ENCODE data around the gene MAX.

Gene MAX

GRCh38 chr14:65102441-65103149 is at the start of gene MAX:
TSS of gene MAX (minus strand) at chr14:65102517. CDS start at chr14:65102339, 178 bp downstream.
- peak; percentile 99 for DNase-seq (ENCODE audit: low read depth)

DNA sequence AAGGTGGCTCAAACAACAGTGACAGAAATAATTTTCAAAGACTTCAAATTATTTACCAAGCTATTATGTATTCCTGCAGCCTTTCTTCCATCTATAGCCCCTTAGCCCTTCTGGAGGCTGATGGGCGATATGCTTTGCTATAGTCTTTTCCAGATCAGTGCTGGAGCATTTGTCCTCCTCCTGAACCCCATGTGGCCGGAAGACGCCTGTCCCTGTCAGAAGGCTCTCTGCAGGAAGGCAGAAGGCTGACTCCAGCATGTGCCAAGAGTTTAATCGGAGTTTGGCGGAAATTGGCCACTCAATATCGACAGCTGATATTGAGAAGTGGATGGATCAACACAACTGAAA is 49.3 kb upstream of the MAX start:
- DNase-seq (ENCODE audit: low read depth) = no peak

DNA sequence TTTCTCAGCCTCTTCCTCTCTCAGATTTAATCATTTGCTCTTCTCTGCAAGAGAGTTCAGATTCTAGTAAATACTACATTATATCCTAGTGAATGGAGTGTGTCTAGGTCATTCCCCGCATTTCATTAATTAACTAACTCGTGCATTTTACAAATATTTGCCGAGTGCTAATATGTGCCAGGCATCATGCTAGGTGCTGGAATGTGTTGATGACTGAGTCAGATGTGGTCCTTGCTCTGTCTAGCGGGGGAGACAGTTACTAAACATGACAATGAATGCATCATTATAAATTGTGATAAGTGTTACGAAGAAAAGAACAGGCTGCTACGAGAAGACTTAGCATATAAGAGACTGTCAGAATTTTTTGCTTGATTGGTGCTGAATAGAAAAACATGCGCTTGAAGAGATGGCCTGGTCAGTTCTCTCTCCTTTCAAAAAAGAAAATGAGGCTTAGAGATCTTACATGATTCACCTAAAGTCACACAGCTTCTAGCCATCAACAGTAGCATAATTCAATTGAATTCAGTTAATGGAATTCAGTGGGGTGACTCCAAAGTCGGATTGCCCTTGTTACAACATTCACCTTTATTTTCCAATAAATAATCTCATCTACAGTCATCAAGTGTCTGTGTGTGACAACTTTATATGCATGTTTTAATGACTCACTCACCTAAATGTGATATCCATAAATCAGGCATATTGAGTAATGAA is 48.7 kb upstream of the MAX start:
- no peak for DNase-seq (ENCODE audit: low read depth)

DNA sequence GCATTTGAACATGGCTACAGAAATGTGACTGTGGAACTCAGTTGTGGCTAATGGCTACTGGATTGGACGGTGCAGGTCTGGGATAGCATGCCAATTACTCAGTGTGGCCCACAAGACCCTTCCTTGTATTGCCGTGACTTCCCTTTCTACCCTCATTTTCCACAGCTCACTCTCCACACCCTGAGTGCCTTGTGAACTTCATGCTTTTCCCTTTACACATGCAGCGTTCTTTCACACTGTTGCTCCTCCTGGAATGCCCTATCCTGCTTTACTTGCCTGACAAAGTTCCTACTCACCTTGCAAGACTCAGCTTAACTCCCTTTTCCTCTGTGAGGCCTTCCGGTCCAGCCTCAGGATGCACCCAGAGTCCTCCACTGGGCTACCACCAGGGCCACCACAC is 46.8 kb upstream of the MAX start:
- DNase-seq (ENCODE audit: low read depth) = no peak

DNA sequence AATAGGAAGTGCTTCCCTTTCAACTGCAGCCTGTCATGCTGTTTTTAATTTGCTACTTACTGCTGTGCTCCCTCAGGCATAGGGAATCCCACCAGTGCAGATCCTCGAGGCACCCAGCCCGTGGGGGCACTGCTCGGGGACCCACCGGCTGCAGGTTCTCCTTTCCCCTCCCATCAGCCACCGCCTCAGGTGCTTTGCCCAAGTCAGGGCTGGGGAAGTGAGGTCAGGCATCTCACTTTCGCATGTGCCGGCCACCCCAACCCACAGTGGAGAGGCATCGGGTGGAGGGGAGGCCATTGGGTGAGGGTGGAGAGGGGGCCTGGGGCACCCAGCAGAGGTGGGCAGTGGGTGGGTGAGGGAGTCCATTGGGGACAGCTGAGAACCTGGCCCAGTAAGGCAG is 41.9 kb upstream of the MAX start:
- DNase-seq (ENCODE audit: low read depth) = no peak

DNA sequence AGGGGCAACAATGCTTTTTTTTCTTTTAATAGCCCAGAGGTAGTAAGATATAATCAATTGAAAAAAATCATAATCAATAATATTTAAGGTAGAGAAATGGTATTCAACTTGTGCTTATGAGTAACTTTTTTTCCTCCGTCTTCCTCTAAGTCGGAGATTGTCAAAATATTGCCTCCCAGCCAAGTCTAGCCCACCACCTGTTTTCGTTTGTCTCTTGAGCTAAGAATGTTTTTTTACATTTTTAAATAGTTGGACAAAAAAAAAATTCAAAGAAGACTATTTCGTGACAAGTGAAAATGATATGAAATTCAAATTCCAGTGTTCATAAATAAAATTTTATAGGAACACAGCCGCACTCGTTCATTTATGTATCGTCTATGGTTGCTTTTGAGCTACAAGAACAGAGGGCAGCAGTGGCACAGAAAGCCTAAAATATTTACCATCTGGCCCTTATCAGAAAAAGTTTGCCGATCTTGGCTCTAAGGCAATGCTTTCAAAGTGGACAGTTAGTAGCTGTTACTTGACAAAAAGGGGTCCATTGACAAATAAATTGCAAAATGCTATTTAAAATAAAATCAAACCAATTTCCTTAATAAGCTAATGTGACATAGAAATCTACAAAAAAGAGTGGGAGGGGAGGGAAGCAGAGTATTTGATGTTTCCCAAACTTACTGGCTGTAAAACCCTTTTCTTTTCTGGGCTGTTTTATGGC is 40.8 kb upstream of the MAX start:
- no peak for DNase-seq (ENCODE audit: low read depth)

DNA sequence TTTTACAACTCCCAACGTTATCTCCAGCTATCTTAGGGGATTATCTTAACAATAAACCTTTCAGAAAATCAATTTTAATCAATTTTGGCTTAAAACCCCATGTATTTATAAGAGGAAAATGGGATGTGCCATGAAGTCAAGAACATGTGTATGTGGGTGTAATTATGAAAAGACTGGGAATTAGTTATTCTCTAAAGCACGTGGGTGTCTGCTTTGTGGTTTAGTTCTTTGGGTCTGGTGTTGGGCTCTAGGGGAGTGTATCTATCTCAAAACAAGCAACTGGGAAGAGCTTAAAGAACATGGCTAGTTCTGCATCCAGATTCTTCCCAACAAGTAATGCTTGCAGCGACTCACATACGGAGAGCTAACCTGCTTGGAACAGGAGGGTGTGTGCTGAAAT is 40.1 kb upstream of the MAX start:
- no peak for DNase-seq (ENCODE audit: low read depth)

DNA sequence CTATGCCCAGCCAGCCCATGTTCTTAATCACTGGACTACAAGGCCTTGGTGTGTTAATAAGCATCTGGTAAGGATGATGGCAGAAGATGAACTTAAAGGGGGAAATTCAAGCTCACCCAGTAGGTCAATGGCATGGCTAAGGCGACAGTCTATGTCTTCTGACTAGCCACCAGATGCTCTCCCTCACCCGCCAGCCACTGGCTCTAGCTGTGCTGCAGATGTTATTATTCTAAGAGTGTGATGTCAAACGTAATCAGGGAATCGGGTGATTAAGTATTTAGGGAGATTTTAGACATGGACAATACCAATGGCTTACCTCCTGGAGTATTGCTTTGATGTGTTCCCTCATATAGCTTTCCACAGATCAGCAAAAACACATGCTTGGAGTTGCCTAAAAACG is 39.2 kb upstream of the MAX start:
- no peak for DNase-seq (ENCODE audit: low read depth)

- no peak for DNase-seq (ENCODE audit: low read depth)
Observed at GRCh38 chr14:65137648-65138307, 35.5 kb upstream of the MAX start.

DNA sequence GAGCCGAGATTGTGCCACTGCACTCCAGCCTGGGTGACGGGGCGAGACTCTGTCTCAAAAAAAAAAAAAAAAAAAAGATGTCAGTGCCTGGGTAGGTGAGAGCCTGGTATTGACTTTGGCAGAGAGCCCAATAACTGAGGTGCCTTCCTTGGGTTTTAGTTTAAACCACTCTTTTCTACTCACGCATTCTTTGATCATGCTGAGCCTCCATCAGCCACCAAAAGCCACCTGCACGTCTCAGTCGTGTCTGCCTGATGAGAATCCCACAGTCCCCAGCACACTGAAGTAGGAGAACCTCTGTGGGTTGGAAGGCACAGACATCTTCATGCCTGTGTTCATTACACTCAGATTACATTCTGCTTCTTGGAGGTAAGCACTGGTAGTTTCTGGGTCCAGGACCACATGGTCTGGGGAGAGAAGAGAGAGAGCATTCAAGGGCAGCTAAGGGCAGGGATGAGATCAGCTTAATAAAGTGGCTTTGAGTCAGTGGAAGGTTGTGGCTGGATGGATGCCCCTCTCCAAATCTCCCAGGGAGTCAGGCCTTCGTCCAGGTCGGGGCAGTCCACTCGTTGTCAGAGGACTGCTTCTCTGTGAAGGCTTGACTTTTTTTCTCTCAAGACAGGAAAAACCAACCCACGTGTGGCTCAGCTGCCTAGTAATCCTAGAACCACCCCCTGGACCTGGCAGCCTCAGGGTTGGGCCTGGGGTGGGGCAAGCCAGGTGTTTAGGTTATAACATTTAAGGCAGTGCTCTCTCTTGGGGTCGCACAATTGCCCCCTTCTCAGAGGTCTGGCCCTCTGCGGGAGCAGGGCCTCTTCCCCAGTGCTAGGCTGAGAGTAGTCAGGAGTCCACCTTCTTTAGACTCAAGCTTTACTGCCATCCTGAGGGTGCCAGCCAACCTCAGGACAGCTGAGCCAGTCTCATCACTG is 32.6 kb upstream of the MAX start:
- DNase-seq (ENCODE audit: low read depth) = no peak

- DNase-seq (ENCODE audit: low read depth) = no peak
Observed at GRCh38 chr14:65132855-65133254, 30.5 kb upstream of the MAX start.

GRCh38 chr14:65131301-65131701 is 29.0 kb upstream of the MAX start:
- DNase-seq (ENCODE audit: low read depth) = peak; percentile 49

GRCh38 chr14:65128096-65128495 is 25.8 kb upstream of the MAX start:
- peak; percentile 34 for DNase-seq (ENCODE audit: low read depth)

GRCh38 chr14:65117769-65118745 is 15.7 kb upstream of the MAX start:
- no peak for DNase-seq (ENCODE audit: low read depth)

DNA sequence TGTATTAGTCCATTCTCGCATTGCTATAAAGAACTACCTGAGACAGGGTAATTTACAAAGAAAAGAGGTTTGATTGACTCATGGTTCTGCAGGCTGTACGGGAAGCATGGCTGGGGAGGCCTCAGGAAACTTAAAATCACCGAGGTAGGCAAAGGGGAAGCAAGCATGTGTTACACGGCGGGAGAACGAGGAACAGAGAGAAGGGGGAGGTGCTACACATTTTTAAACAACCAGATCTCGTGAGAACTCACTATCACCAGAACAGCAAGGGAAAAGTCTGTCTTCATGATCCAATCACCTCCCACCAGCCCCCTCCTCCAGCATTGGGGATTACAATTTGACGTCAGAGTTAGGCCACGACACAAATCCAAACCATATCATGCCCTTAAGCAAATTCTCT is 13.3 kb upstream of the MAX start:
- DNase-seq (ENCODE audit: low read depth) = no peak

DNA sequence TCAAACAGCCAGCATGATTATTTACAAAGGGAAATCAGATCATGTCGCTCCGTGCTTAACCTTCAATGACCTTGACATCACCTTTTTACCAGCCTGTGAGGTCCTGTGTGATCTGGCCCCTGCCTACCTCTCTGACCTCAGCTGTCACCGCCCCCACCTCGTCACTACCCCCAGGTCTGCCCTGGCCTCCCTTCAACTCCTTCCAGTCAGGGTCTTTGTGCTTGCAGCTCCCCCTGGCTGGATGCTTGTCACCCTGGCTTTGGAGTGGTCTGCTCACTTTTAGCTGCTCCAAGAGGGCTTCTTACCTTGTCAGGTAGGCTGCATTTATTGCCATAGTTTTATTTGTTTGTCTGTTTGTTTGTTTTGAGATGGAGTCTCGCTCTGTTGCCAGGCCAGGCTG is 8.2 kb upstream of the MAX start:
- DNase-seq (ENCODE audit: low read depth) = no peak

DNA sequence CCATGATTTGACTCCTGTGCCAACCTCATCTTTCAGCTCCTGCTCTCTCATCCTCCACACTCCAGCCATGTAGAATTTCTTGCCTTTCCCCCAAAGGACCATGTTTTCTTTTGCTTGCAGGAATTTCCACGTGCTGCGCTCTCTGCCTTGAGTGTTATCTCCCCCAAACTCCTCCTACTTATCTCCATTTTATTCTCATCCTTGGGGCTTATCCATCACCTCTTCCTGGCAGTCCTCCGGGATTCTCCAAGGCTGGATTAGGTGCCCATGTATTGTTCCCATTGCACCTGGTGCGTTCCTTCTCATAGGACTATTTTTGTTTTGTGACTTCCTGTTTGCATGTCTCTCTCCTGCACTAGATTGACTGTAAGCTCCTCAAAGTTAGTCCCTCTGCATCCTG is 7.0 kb upstream of the MAX start:
- DNase-seq (ENCODE audit: low read depth) = no peak

DNA sequence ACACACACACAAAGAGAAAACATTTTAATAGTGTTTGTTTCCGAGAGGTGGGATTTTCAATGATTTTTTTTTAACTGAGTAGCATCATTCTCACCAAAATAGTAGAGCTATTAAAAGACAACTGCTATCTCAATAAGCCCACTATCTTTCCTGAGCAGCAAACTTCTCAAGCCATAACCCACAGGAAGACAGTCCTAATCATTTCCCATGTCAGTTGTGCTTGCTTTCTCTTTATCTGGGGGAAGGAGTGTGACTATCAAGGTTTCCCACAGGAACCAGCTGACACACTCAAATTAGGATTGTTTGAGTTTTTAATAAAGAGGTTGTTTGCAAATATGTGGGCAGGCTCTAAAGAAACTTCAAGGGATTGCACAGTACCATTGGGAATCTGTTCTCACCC is 4.9 kb upstream of the MAX start:
- no peak for DNase-seq (ENCODE audit: low read depth)

GRCh38 chr14:65106736-65107135 is 4.4 kb upstream of the MAX start:
- no peak for DNase-seq (ENCODE audit: low read depth)

- no peak for DNase-seq (ENCODE audit: low read depth)
Observed at GRCh38 chr14:65106316-65106715, 4.0 kb upstream of the MAX start.

GRCh38 chr14:65104791-65105190 is 2.5 kb upstream of the MAX start:
- DNase-seq (ENCODE audit: low read depth) = no peak
